ENCODE data around the gene RNF167.

DNA sequence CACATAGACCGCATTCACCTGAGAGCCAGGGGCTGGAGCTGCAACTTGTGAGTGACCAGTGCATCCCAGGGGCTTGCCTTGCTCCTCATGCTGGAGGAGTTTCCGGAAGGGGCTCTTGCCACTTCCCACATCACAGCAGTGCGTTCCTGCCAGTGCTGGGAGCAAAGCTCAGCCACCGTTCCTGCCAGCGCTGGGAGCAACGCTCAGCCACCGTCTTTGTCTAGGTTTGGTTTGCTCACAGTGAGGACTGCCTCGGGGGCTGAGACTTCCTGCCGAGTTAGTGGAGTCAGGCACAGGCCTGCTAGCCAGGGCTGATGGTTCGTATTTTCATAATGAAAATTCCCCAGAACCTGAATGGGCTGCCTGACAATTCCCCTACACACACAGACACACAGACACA, 31.8 kb upstream of the RNF167 start:
- no peak for TF ChIP-seq POLR2A (IDR thresholded peaks at IDR 0.05; ENCODE audit: low read depth, low read length)
- no peak for TF ChIP-seq POLR2AphosphoS5 (IDR thresholded peaks at IDR 0.05; ENCODE audit: low read depth, low read length)

Measured in GM12892 (cell line).